ENCODE measurements around the gene SEMA6B.

GRCh38 chr19:4497770-4498389 is 61.6 kb downstream of the SEMA6B start:
- TF ChIP-seq CTCF (IDR thresholded peaks at IDR 0.05 in 8 of 11, conservative IDR thresholded peaks at IDR 0.05 in 3 of 11) (no peak), POLR2AphosphoS5 (IDR thresholded peaks at IDR 0.05) (peak in 1 of 3 donors; percentile 8)

Data from spleen (tissue), 7 donors.